NT2/D1 (cell line): ENCODE results near the gene HGF.

ENCODE experiments used
- SUZ12 ChIP-seq: IDR thresholded peaks from 2 replicates; pipeline ENCODE4 v1.6.1; 2011; ENCODE audit not compliant: insufficient read length, insufficient read depth; ENCODE audit errors: extremely low read depth
- YY1 ChIP-seq: IDR thresholded peaks from 2 replicates; pipeline ENCODE4 v1.6.1; 2011; ENCODE audit not compliant: insufficient read length, insufficient read depth
- ZNF274 ChIP-seq: IDR thresholded peaks from 2 replicates; pipeline ENCODE4 v1.6.1; 2011; ENCODE audit warnings: mild to moderate bottlenecking, low read depth, low read length

- TF ChIP-seq SUZ12 (no peak), ZNF274 (no peak), YY1 (no peak)
Observed at GRCh38 chr7:81669476-81670105, 100.3 kb downstream of the HGF start.
